Posterior vena cava (tissue), 2 donors: ENCODE measurements around the gene FST. TPM values are rescaled to one million over a fixed set of nuclear protein-coding genes. Genes with fewer than 3 reads are reported as not detected.

Experiments used
- DNase-seq: peaks from one replicate; pipeline ENCODE4 v3.0.0-alpha.2; 2020; ENCODE audit warnings: low spot score
- intact Hi-C, 2 donors: fragments of 100-400 bp; cut with DNase I; formaldehyde crosslinking; loops; one replicate each; pipeline versions ENCODE4 v1.14.1 to v1.14.2; 2022 to 2023
- long read RNA-seq, 2 donors: library from polyadenylated mRNA; unstranded; transcript quantifications; one replicate each; pipeline ENCODE4 v2.0.0, GENCODE V29; 2020 to 2021
- total RNA-seq, 2 donors: library from RNA; stranded (reverse); fragmentation: NEBNext Ultra II Directional; extraction: Animal tissue kit (Norgen Biotek cat#: 25700); gene quantifications; one replicate each; pipeline ENCODE4 v1.2.1, GENCODE V29; 2021
- donor health status: DM: yes; HTN: yes; CAD: no.
- donor health status: DM: yes; HTN: yes; CAD: no.

FST gene
- 10 to 100 TPM; 18.3 to 19.2 TPM for total RNA-seq
- long read RNA-seq, donor 1, transcript FST-201 (6 exons, 2,519 nt) = major isoform, 11 of 17 reads
- long read RNA-seq, donor 1, partial matches to known transcripts = 1 of 17 reads
- long read RNA-seq, donor 1, other reads (novel, unspliced or antisense) = 4 of 17 reads
- long read RNA-seq, donor 2, transcript FST-201 (6 exons, 2,519 nt) = major isoform, 12 of 21 reads
- long read RNA-seq, donor 2, partial matches to known transcripts = 5 of 21 reads
- long read RNA-seq, donor 2, other reads (novel, unspliced or antisense) = 4 of 21 reads

GRCh38 chr5:53480416-53481158, at the start of gene FST:
FST (plus strand) TSS chr5:53480629; CDS start chr5:53480792, 163 bp downstream.
- DNase-seq = peak; percentile 83
- intact Hi-C loops = loop anchor here in 1 of 2 donors (5.0 kb wide), 1 partner anchor 742 kb away; no protein-coding TSS in a partner anchor

GRCh38 chr5:53431665-53432064, 48.8 kb upstream of the FST start:
- DNase-seq = no peak
- intact Hi-C loops = loop anchor here in 1 of 2 donors (5.0 kb wide), 1 partner anchor 264 kb away; no protein-coding TSS in a partner anchor

- intact Hi-C loops = loop anchor here in 1 of 2 donors (5.0 kb wide), 1 partner anchor 266 kb away; no protein-coding TSS in a partner anchor
These were observed 47.4 kb upstream of the FST start for GRCh38 chr5:53433026-53433425.

GRCh38 chr5:53434541-53434940, 45.9 kb upstream of the FST start:
- DNase-seq = no peak
- intact Hi-C loops = loop anchor here in 1 of 2 donors (5.0 kb wide), 1 partner anchor 267 kb away; no protein-coding TSS in a partner anchor

More at GRCh38 chr5:53433026-53433425, 47.4 kb upstream of the FST start:
- DNase-seq = no peak

GRCh38 chr5:53436480-53437191, 43.8 kb upstream of the FST start:
- intact Hi-C loops = no loop called here
- no peak for DNase-seq

GRCh38 chr5:53438079-53438478, 42.4 kb upstream of the FST start:
- intact Hi-C loops = no loop called here
- no peak for DNase-seq

- intact Hi-C loops = no loop called here
- no peak for DNase-seq
These were observed 41.6 kb upstream of the FST start for GRCh38 chr5:53438486-53439472.

- intact Hi-C loops = no loop called here
- DNase-seq = no peak
These were observed 37.5 kb upstream of the FST start for GRCh38 chr5:53442961-53443360.

- DNase-seq = no peak
- intact Hi-C loops = no loop called here
These were observed 34.9 kb upstream of the FST start for GRCh38 chr5:53445569-53445968.

- DNase-seq = no peak
- intact Hi-C loops = no loop called here
These were observed 33.5 kb upstream of the FST start for GRCh38 chr5:53446908-53447307.

- intact Hi-C loops = no loop called here
- DNase-seq = no peak
These were observed 31.6 kb upstream of the FST start for GRCh38 chr5:53448851-53449250.

GRCh38 chr5:53453898-53454718, 26.3 kb upstream of the FST start:
- intact Hi-C loops = no loop called here
- no peak for DNase-seq

- no peak for DNase-seq
- intact Hi-C loops = no loop called here
These were observed 25.8 kb upstream of the FST start for GRCh38 chr5:53454719-53455000.

- intact Hi-C loops = loop anchor here in 1 of 2 donors (1.0 kb wide), 1 partner anchor 30 kb away; no protein-coding TSS in a partner anchor
- no peak for DNase-seq
These were observed 24.1 kb upstream of the FST start for GRCh38 chr5:53456366-53456765.

- intact Hi-C loops = no loop called here
- no peak for DNase-seq
These were observed 16.4 kb upstream of the FST start for GRCh38 chr5:53463909-53464621.

GRCh38 chr5:53464722-53465121, 15.7 kb upstream of the FST start:
- intact Hi-C loops = no loop called here
- DNase-seq = no peak

GRCh38 chr5:53469946-53470687, 10.3 kb upstream of the FST start:
- intact Hi-C loops = loop anchor here in 1 of 2 donors (10.0 kb wide), 1 partner anchor 745 kb away; no protein-coding TSS in a partner anchor

More at GRCh38 chr5:53469946-53470687, 10.3 kb upstream of the FST start:
- no peak for DNase-seq
